HepG2 (cell line): ENCODE measurements around the gene BCL7A. TPM values are rescaled to one million over a fixed set of nuclear protein-coding genes. Genes with fewer than 3 reads are reported as not detected.

Experiments used
- FOXJ3 ChIP-seq: sonication (generic); formaldehyde crosslinking; IDR thresholded peaks from 2 replicates; pipeline ENCODE4 v1.4.0; 2020; ENCODE audit warnings: missing genetic modification reagents, mild to moderate bottlenecking, borderline replicate concordance
- FOXO1 ChIP-seq: sonication (generic); formaldehyde crosslinking; IDR thresholded peaks from 2 replicates; pipeline ENCODE4 v1.4.0; 2020; ENCODE audit warnings: missing genetic modification reagents
- KDM4B ChIP-seq: sonication (generic); formaldehyde crosslinking; IDR thresholded peaks from 2 replicates; pipeline ENCODE4 v1.4.0; 2020; ENCODE audit warnings: missing genetic modification reagents
- MTA3 ChIP-seq: sonication (generic); formaldehyde crosslinking; IDR thresholded peaks from 2 replicates; pipeline ENCODE4 v1.4.0; 2020; ENCODE audit warnings: missing genetic modification reagents
- MTF1 ChIP-seq: sonication (generic); formaldehyde crosslinking; IDR thresholded peaks from 2 replicates; pipeline ENCODE4 v1.5.0; 2020; ENCODE audit warnings: missing genetic modification reagents
- NR2F6 ChIP-seq, 2 experiments: IDR thresholded peaks; 2 replicates each; pipeline ENCODE4 v1.6.1; 2016; ENCODE audit warnings: antibody characterized with exemption in 1 of 2, mild to moderate bottlenecking in 1 of 2
- POLR2A ChIP-seq, 2 experiments: IDR thresholded peaks; 2 replicates each; pipeline ENCODE4 v1.6.1; 2011; ENCODE audit warnings: low read depth in 2 of 2, low read length in 2 of 2, mild to moderate bottlenecking in 1 of 2, moderate library complexity in 1 of 2; ENCODE audit not compliant: insufficient read depth in 1 of 2
- SETDB1 ChIP-seq: sonication (generic); formaldehyde crosslinking; IDR thresholded peaks from 2 replicates; pipeline ENCODE4 v1.5.1; 2020; ENCODE audit warnings: missing genetic modification reagents, mild to moderate bottlenecking, borderline replicate concordance
- SMC3 ChIP-seq: IDR thresholded peaks from 2 replicates; pipeline ENCODE4 v1.6.1; 2011; ENCODE audit warnings: low read length, improper control_type of control experiment
- SOX5 ChIP-seq: IDR thresholded peaks from 2 replicates; pipeline ENCODE4 v1.6.1; 2016; ENCODE audit warnings: borderline replicate concordance
- TRIM24 ChIP-seq: sonication (generic); formaldehyde crosslinking; IDR thresholded peaks from 2 replicates; pipeline ENCODE4 v1.8.0; 2022; ENCODE audit warnings: mild to moderate bottlenecking, missing genetic modification reagents
- ZFP1 ChIP-seq: IDR thresholded peaks from 2 replicates; pipeline ENCODE4 v1.6.1; 2016
- ZFP90 ChIP-seq: sonication (generic); formaldehyde crosslinking; IDR thresholded peaks from 2 replicates; pipeline ENCODE4 v1.8.0; 2022; ENCODE audit warnings: missing genetic modification reagents, mild to moderate bottlenecking, inconsistent platforms, borderline replicate concordance
- ZNF12 ChIP-seq: sonication (generic); formaldehyde crosslinking; IDR thresholded peaks from 2 replicates; pipeline ENCODE4 v1.5.0; 2020; ENCODE audit warnings: missing genetic modification reagents
- ZNF224 ChIP-seq: sonication (generic); formaldehyde crosslinking; IDR thresholded peaks from 2 replicates; pipeline ENCODE4 v1.5.0; 2020; ENCODE audit warnings: mild to moderate bottlenecking, missing genetic modification reagents
- ZNF501 ChIP-seq: sonication (generic); formaldehyde crosslinking; IDR thresholded peaks from 2 replicates; pipeline ENCODE4 v1.5.1; 2020; ENCODE audit warnings: mild to moderate bottlenecking, moderate library complexity, missing genetic modification reagents
- ZNF619 ChIP-seq: sonication (generic); formaldehyde crosslinking; IDR thresholded peaks from 2 replicates; pipeline ENCODE4 v1.4.0; 2020; ENCODE audit warnings: mild to moderate bottlenecking, missing genetic modification reagents
- ZNF713 ChIP-seq: sonication (generic); formaldehyde crosslinking; IDR thresholded peaks from 2 replicates; pipeline ENCODE4 v1.4.0; 2020; ENCODE audit warnings: mild to moderate bottlenecking, missing genetic modification reagents
- ZNF746 ChIP-seq: sonication (generic); formaldehyde crosslinking; IDR thresholded peaks from 2 replicates; pipeline ENCODE4 v1.8.0; 2022; ENCODE audit warnings: mild to moderate bottlenecking, missing genetic modification reagents
- ZNF773 ChIP-seq: sonication (generic); formaldehyde crosslinking; IDR thresholded peaks from 2 replicates; pipeline ENCODE4 v1.4.0; 2020; ENCODE audit warnings: missing genetic modification reagents, borderline replicate concordance
- ZNF891 ChIP-seq: sonication (generic); formaldehyde crosslinking; IDR thresholded peaks from 2 replicates; pipeline ENCODE4 v1.5.0; 2020; ENCODE audit warnings: mild to moderate bottlenecking, missing genetic modification reagents
- ZSCAN21 ChIP-seq: sonication (generic); formaldehyde crosslinking; IDR thresholded peaks from 2 replicates; pipeline ENCODE4 v1.8.0; 2022; ENCODE audit warnings: mild to moderate bottlenecking, missing genetic modification reagents, moderate library complexity, borderline replicate concordance
- ZSCAN25 ChIP-seq: sonication (generic); formaldehyde crosslinking; IDR thresholded peaks from 2 replicates; pipeline ENCODE4 v1.8.0; 2022; ENCODE audit warnings: mild to moderate bottlenecking, missing genetic modification reagents
- polyA plus RNA-seq, 8 experiments: library from polyadenylated mRNA; depleted of rRNA in 3 of 8; stranded (reverse) in 7 of 8; unstranded in 1 of 8; fragments of >200 nt; fragmentation: Illumina TruSeq in 4 of 8; extraction: Trizol in 4 of 8; gene quantifications; 2 replicates each; pipeline versions ENCODE4 v1.2.1 to v1.2.3, GENCODE V29; 2011 to 2016; ENCODE audit warnings: low read depth in 4 of 8, missing spikeins in 1 of 8, mixed read lengths in 1 of 8; ENCODE audit not compliant: insufficient read depth in 1 of 8
- total RNA-seq, 5 experiments: library from RNA; depleted of rRNA; stranded (reverse); fragments of >200 nt; fragmentation: Illumina TruSeq; extraction: Trizol; gene quantifications; 2 replicates each; pipeline ENCODE4 v1.2.3, GENCODE V29; 2016; ENCODE audit warnings: low read depth in 1 of 5
- TF ChIP-seq, protein P1 (sequence below): sonication (generic); formaldehyde crosslinking; IDR thresholded peaks from 2 replicates; pipeline ENCODE4 v1.4.0; 2020; ENCODE audit warnings: mild to moderate bottlenecking, low read depth, missing genetic modification reagents
- TF ChIP-seq, protein P2 (sequence below): sonication (generic); formaldehyde crosslinking; IDR thresholded peaks from 2 replicates; pipeline ENCODE4 v1.5.0; 2020; ENCODE audit warnings: mild to moderate bottlenecking, missing genetic modification reagents
- TF ChIP-seq, protein P3 (sequence below): sonication (generic); formaldehyde crosslinking; IDR thresholded peaks from 2 replicates; pipeline ENCODE4 v1.4.0; 2020; ENCODE audit warnings: missing genetic modification reagents, borderline replicate concordance

Gene BCL7A
- total and polyA plus RNA-seq, 2 of the 13 experiments (the other 11 are each of a cell fraction or from before 2014, with no cell fraction given), result 4.1 to 6.2 TPM

DNA sequence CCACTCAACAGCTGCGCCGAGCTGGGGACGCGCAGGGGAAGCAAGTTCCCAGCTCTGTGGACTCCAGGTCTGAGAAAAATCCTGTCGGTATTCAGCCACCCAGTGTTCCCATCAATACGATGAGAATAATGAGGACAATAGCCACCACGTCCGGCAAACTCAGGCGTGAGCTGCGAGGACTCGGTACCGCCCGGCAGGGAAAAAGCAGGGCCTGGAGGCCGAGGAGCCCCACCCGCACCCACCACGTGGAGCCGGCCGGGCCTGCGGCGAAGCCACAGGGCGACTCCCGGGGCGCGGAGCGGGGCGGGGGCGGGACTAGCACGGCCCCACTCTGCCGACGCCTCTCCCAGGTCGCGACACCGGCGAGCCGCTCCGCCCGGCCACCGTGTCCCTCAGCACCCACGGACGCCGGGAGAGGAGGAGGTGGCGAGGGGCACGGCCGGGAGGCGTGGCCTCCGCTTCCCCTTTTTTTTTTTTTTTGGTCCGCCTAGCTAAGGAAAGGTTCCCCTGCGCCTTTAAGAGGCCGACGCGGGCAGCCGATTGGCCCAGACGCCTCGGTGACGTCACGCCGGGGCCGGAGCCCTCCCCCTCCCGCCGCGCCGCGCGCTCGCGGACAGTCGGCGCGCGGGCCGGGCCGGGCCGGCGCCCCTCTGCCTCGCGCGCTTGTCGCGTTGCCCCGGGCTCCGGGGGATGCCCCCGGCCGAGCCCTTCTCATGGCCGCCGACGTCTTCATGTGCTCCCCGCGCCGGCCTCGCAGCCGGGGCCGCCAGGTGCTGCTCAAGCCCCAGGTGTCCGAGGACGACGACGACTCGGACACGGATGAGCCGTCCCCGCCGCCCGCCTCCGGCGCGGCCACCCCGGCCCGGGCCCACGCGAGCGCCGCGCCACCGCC, 56.7 kb downstream of the BCL7A start, which contains the start of gene MLXIP (continued):
- TF ChIP-seq ZNF713 (CRISPR knock-in tag) (no peak), ZNF501 (peak; percentile 71), NR2F6 (IDR thresholded peaks at IDR 0.05) (no peak), NR2F6 (CRISPR knock-in tag; IDR thresholded peaks at IDR 0.05) (0 out of 2 replicates have a peak, but pooled peaks have one; percentile 5), KDM4B (CRISPR knock-in tag) (no peak), ZSCAN25 (CRISPR knock-in tag) (peak; percentile 55; the same call in 1 of the 2 replicates), ZNF12 (CRISPR knock-in tag) (no peak), ZNF891 (CRISPR knock-in tag) (no peak; the same call in 1 of the 2 replicates), ZFP1 (CRISPR knock-in tag) (no peak), SMC3 (no peak), SETDB1 (CRISPR knock-in tag) (no peak), FOXJ3 (CRISPR knock-in tag) (no peak), SOX5 (CRISPR knock-in tag) (peak; percentile 27; the same call in 1 of the 2 replicates), ZFP90 (CRISPR knock-in tag) (peak; percentile 83; the same call in 1 of the 2 replicates), TRIM24 (CRISPR knock-in tag) (no peak), ZNF224 (CRISPR knock-in tag) (peak; percentile 74; the same call in 1 of the 2 replicates), FOXO1 (CRISPR knock-in tag) (no peak), ZNF746 (CRISPR knock-in tag) (no peak; the same call in 1 of the 2 replicates), POLR2A (IDR thresholded peaks at IDR 0.05; ENCODE audit: insufficient read depth in 1 of 2, low read depth in 2 of 2, low read length in 2 of 2) (peak; percentile 53 to 80; a peak in 3 of 4 replicates), ZNF773 (peak; percentile 78; the same call in 1 of the 2 replicates), ZNF619 (CRISPR knock-in tag) (no peak), MTA3 (no peak), ZSCAN21 (CRISPR knock-in tag) (peak; percentile 92), MTF1 (CRISPR knock-in tag) (peak; percentile 83)
- TF ChIP-seq, protein P1, sequence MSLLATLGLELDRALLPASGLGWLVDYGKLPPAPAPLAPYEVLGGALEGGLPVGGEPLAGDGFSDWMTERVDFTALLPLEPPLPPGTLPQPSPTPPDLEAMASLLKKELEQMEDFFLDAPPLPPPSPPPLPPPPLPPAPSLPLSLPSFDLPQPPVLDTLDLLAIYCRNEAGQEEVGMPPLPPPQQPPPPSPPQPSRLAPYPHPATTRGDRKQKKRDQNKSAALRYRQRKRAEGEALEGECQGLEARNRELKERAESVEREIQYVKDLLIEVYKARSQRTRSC (CRISPR knock-in tag), result no peak
- TF ChIP-seq, protein P2, sequence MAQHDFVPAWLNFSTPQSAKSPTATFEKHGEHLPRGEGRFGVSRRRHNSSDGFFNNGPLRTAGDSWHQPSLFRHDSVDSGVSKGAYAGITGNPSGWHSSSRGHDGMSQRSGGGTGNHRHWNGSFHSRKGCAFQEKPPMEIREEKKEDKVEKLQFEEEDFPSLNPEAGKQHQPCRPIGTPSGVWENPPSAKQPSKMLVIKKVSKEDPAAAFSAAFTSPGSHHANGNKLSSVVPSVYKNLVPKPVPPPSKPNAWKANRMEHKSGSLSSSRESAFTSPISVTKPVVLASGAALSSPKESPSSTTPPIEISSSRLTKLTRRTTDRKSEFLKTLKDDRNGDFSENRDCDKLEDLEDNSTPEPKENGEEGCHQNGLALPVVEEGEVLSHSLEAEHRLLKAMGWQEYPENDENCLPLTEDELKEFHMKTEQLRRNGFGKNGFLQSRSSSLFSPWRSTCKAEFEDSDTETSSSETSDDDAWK (CRISPR knock-in tag), result no peak
- TF ChIP-seq, protein P3, sequence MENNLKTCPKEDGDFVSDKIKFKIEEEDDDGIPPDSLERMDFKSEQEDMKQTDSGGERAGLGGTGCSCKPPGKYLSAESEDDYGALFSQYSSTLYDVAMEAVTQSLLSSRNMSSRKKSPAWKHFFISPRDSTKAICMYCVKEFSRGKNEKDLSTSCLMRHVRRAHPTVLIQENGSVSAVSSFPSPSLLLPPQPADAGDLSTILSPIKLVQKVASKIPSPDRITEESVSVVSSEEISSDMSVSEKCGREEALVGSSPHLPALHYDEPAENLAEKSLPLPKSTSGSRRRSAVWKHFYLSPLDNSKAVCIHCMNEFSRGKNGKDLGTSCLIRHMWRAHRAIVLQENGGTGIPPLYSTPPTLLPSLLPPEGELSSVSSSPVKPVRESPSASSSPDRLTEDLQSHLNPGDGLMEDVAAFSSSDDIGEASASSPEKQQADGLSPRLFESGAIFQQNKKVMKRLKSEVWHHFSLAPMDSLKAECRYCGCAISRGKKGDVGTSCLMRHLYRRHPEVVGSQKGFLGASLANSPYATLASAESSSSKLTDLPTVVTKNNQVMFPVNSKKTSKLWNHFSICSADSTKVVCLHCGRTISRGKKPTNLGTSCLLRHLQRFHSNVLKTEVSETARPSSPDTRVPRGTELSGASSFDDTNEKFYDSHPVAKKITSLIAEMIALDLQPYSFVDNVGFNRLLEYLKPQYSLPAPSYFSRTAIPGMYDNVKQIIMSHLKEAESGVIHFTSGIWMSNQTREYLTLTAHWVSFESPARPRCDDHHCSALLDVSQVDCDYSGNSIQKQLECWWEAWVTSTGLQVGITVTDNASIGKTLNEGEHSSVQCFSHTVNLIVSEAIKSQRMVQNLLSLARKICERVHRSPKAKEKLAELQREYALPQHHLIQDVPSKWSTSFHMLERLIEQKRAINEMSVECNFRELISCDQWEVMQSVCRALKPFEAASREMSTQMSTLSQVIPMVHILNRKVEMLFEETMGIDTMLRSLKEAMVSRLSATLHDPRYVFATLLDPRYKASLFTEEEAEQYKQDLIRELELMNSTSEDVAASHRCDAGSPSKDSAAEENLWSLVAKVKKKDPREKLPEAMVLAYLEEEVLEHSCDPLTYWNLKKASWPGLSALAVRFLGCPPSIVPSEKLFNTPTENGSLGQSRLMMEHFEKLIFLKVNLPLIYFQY (CRISPR knock-in tag), result no peak
